ENCODE results near the gene TMEM126B. TPM values are rescaled to one million over a fixed set of nuclear protein-coding genes. Genes with fewer than 3 reads are reported as not detected.

Gene TMEM126B
- total and polyA plus RNA-seq, 2 of the 13 experiments (the other 11 are each of a cell fraction or from before 2014, with no cell fraction given), result 33.6 to 54.8 TPM

- TF ChIP-seq ZNF33B (CRISPR knock-in tag; IDR thresholded peaks at IDR 0.05), result no peak
- no peak for TF ChIP-seq HMGA1 (CRISPR knock-in tag; conservative IDR thresholded peaks at IDR 0.05)
Measured at GRCh38 chr11:85656777-85657176, 28.4 kb downstream of the TMEM126B start (continued).

- H3K4me1 ChIP-seq (ENCODE audit: insufficient read depth, low read length), result peaks cover 39% of the 10 kb centered on the region
- H3K4me3 ChIP-seq (replicated peaks in 1 of 3; ENCODE audit: insufficient read depth in 1 of 3, low read depth in 2 of 3, low read length in 3 of 3), result no peak overlapping the region
- no peaks in the 10 kb centered on the region for H3K9me3 ChIP-seq (ENCODE audit: low read length)
- TF ChIP-seq PHF21A (CRISPR knock-in tag; IDR thresholded peaks at IDR 0.05) (no peak), THRA (CRISPR knock-in tag; IDR thresholded peaks at IDR 0.05; ENCODE audit: borderline replicate concordance) (no peak), ZNF530 (CRISPR knock-in tag; IDR thresholded peaks at IDR 0.05; ENCODE audit: low read depth) (no peak), FLYWCH1 (CRISPR knock-in tag; IDR thresholded peaks at IDR 0.05) (no peak), GRHL1 (CRISPR knock-in tag; conservative IDR thresholded peaks at IDR 0.05) (no peak), ZSCAN5A (CRISPR knock-in tag; IDR thresholded peaks at IDR 0.05; ENCODE audit: borderline replicate concordance) (no peak), ZNF609 (CRISPR knock-in tag; IDR thresholded peaks at IDR 0.05; ENCODE audit: borderline replicate concordance) (no peak)
- H4K20me1 ChIP-seq (ENCODE audit: insufficient read depth, low read length), result peaks cover 21% of the 10 kb centered on the region
- ATAC-seq (no peak), DNase-seq (ENCODE audit: low spot score) (no peak), FAIRE-seq (no peak)
- no peak overlapping the region for H2AFZ ChIP-seq (ENCODE audit: low read length)
- intact Hi-C loops (cut with micrococcal nuclease; ENCODE audit: unreplicated experiment) (no loop called here), in situ Hi-C loops (cut with HindIII; ENCODE audit: extremely low pct_ligation_motif_present, low pct_unique_long_range_greater_than_20kb) (no loop called here)
- H3K9ac ChIP-seq (ENCODE audit: insufficient read depth, low read depth, low read length), result no peak overlapping the region
- peaks cover 0 to 20% of the 10 kb centered on the region in 2 experiments; a peak in 1 of 5 replicates for H3K36me3 ChIP-seq (replicated peaks in 1 of 2; ENCODE audit: control insufficient read depth in 1 of 2, insufficient read depth in 2 of 2, low read length in 2 of 2)
- 97% methylated on average over 1 of the region's 1 CpG for WGBS (ENCODE audit: low lambda C conversion rate)
- POLR2A ChIA-PET, result interaction anchor here (10.0 kb wide), 1 partner anchor 9 kb away, joined by 112 read pairs; the partner anchor contains the start of gene TMEM126A
- CTCF ChIA-PET (ENCODE audit: low intra/inter-chr PET ratio, low total read pairs), result no interaction called here
- H3K27me3 ChIP-seq (ENCODE audit: control insufficient read depth in 1 of 2, insufficient read depth in 2 of 2, low read length in 2 of 2), result no peaks in the 10 kb centered on the region; a peak in 1 of 5 replicates
- H3K27ac ChIP-seq (ENCODE audit: extremely low read length, insufficient read depth, low read length), result no peak overlapping the region
- H3K79me2 ChIP-seq (ENCODE audit: insufficient read depth, low read length), result peaks cover 54% of the 10 kb centered on the region
- H3K4me2 ChIP-seq (ENCODE audit: low read depth, low read length), result no peak overlapping the region
- no TSS peak for BruUV-seq (replicated peaks)
Measured at GRCh38 chr11:85658180-85658579, 29.8 kb downstream of the TMEM126B start.
